Stimulated activated CD4-positive, alpha-beta T cell treated with anti-CD3 and anti-CD28 coated beads, Interleukin-2, amount 100 ng/mL, for 48 hours (primary cell): Measurements from ENCODE around the gene ESPL1.

Source experiments
- DNase-seq, 2 donors: peaks; one replicate each; pipeline ENCODE4 v3.0.0-alpha.2; 2020

Gene ESPL1

GRCh38 chr12:53231921-53232645 is 36.0 kb upstream of the ESPL1 start, which contains the start of gene RARG:
RARG (minus strand) TSS chr12:53232209; CDS start chr12:53227545, 4,664 bp downstream.
- peak; percentile 53 to 64 for DNase-seq

GRCh38 chr12:53232646-53233461 is 35.2 kb upstream of the ESPL1 start:
- DNase-seq, result no peak

GRCh38 chr12:53233671-53234121 is 34.4 kb upstream of the ESPL1 start:
- no peak for DNase-seq

- DNase-seq, result no peak
Observed at GRCh38 chr12:53234271-53234914, 33.7 kb upstream of the ESPL1 start.

GRCh38 chr12:53235164-53235563 is 32.9 kb upstream of the ESPL1 start:
- DNase-seq, result no peak

GRCh38 chr12:53235742-53236442 is 32.2 kb upstream of the ESPL1 start:
- DNase-seq, result no peak

- no peak for DNase-seq
Observed at GRCh38 chr12:53236443-53237111, 31.5 kb upstream of the ESPL1 start.

GRCh38 chr12:53239643-53240258 is 28.3 kb upstream of the ESPL1 start:
- no peak for DNase-seq

- no peak for DNase-seq
Observed at GRCh38 chr12:53241623-53242412, 26.3 kb upstream of the ESPL1 start.

GRCh38 chr12:53244337-53244736 is 23.8 kb upstream of the ESPL1 start:
- no peak for DNase-seq

- no peak for DNase-seq
Observed at GRCh38 chr12:53245286-53245685, 22.8 kb upstream of the ESPL1 start.

- DNase-seq, result peak; percentile 65 to 66
Observed at GRCh38 chr12:53251477-53252348, 16.4 kb upstream of the ESPL1 start.

GRCh38 chr12:53252349-53252916 is 15.7 kb upstream of the ESPL1 start:
- DNase-seq, result no peak

- DNase-seq, result no peak
Observed at GRCh38 chr12:53253298-53253697, 14.8 kb upstream of the ESPL1 start.

- DNase-seq, result no peak
Observed at GRCh38 chr12:53254816-53255545, 13.1 kb upstream of the ESPL1 start.

GRCh38 chr12:53255996-53256395 is 12.1 kb upstream of the ESPL1 start:
- DNase-seq, result no peak

- DNase-seq, result no peak
Observed at GRCh38 chr12:53258541-53259539, 9.3 kb upstream of the ESPL1 start.

- DNase-seq, result no peak
Observed at GRCh38 chr12:53259891-53260290, 8.2 kb upstream of the ESPL1 start.
